Measurements from ENCODE around the gene PRDM16.

DNA sequence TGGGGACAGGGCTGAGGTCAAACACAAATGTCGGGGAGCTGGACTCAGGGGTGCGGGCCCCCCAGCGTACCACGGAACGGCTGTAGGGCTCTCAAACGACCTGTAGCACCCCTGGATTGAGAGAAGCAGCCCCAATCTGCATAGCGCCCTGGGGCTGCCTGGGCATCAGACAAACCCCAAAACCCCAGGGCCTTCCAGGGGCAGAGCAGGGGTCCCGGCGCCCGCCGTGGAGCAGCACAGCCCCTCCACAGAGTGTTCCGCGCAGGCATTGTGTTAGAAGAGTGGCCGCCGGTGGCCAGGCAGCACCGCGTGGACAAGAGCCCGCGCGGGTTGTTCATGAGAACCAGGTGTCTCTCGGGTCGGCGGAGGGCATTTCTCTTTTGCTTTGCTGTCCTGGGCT lies 321.3 kb downstream of the PRDM16 start:
- TF ChIP-seq, protein P1, sequence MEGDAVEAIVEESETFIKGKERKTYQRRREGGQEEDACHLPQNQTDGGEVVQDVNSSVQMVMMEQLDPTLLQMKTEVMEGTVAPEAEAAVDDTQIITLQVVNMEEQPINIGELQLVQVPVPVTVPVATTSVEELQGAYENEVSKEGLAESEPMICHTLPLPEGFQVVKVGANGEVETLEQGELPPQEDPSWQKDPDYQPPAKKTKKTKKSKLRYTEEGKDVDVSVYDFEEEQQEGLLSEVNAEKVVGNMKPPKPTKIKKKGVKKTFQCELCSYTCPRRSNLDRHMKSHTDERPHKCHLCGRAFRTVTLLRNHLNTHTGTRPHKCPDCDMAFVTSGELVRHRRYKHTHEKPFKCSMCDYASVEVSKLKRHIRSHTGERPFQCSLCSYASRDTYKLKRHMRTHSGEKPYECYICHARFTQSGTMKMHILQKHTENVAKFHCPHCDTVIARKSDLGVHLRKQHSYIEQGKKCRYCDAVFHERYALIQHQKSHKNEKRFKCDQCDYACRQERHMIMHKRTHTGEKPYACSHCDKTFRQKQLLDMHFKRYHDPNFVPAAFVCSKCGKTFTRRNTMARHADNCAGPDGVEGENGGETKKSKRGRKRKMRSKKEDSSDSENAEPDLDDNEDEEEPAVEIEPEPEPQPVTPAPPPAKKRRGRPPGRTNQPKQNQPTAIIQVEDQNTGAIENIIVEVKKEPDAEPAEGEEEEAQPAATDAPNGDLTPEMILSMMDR (IDR thresholded peaks at IDR 0.05; ENCODE audit: low read length), result no peak
- no peak for TF ChIP-seq EZH2phosphoT487 (IDR thresholded peaks at IDR 0.05; ENCODE audit: low read length)
